GM12892 (cell line): ENCODE data around the gene PAIP2B.

Experiments used
- POLR2A ChIP-seq: IDR thresholded peaks from 2 replicates; pipeline ENCODE4 v1.6.1; 2011; ENCODE audit warnings: low read depth, low read length, control low read depth
- TAF1 ChIP-seq: IDR thresholded peaks from 2 replicates; pipeline ENCODE4 v1.6.1; 2011; ENCODE audit warnings: low read depth, mild to moderate bottlenecking, control low read depth, low read length, borderline replicate concordance

DNA sequence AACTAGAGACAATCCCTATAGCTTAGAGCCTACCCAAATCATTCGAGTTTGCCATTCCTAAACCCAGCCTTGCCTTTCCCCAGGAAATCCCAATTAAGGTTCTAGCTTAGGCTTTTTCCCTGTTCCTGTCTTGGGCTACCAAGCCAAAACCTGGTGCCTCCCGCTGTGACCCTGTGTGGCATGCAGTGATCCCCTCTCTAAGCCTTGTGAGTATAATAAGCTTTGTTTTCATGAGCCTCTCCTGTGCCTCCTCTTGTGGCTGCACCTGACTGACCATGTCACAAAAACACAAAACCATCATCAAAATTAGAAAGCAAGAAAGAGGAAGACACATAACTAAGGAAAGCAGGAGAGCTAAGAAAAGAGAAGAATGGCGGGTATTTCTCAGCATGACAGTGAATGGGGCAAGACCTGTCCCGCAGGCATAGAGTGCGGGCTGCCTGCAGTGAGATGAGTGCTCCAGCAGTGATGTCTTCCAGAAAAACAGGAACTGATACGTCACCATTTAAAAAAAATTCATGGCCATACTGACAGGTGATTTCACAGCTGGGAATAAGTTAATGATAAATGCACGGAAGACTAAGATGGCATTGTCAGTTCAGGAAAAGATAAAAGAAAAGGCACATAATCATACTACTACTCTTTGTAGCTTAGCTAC, 9.2 kb upstream of the PAIP2B start:
- TF ChIP-seq POLR2A (no peak), TAF1 (no peak)
